ENCODE data around the gene DNMT3L. TPM values are rescaled to one million over a fixed set of nuclear protein-coding genes. Genes with fewer than 3 reads are reported as not detected.

Gene DNMT3L
- polyA plus RNA-seq, 12 donors: 0.26 TPM; not detected in 11

- no peak for DNase-seq
These were observed 17.9 kb upstream of the DNMT3L start for GRCh38 chr21:44279354-44280260.

- DNase-seq: no peak
These were observed 13.3 kb upstream of the DNMT3L start for GRCh38 chr21:44275041-44275440.

GRCh38 chr21:44273046-44273445 lies 11.3 kb upstream of the DNMT3L start:
- no peak for DNase-seq

- DNase-seq: no peak
These were observed 10.7 kb upstream of the DNMT3L start for GRCh38 chr21:44272284-44272858.

GRCh38 chr21:44271558-44272283 lies 10.0 kb upstream of the DNMT3L start:
- no peak for DNase-seq

- DNase-seq: no peak
These were observed 7.4 kb upstream of the DNMT3L start for GRCh38 chr21:44269090-44269489.

GRCh38 chr21:44267655-44268142 lies 6.0 kb upstream of the DNMT3L start:
- DNase-seq: no peak

GRCh38 chr21:44265734-44266270 lies 4.1 kb upstream of the DNMT3L start:
- no peak for DNase-seq

GRCh38 chr21:44263768-44264167 lies 2.1 kb upstream of the DNMT3L start:
- no peak for DNase-seq

GRCh38 chr21:44263221-44263760 lies 1.6 kb upstream of the DNMT3L start:
- DNase-seq: no peak

- no peak for DNase-seq
These were observed 800 bp upstream of the DNMT3L start for GRCh38 chr21:44262338-44263056.

GRCh38 chr21:44260791-44261631 lies 686 bp downstream of the DNMT3L start:
- no peak for DNase-seq

- DNase-seq: no peak
These were observed 1.6 kb downstream of the DNMT3L start for GRCh38 chr21:44260066-44260465.

- no peak for DNase-seq
These were observed 2.5 kb downstream of the DNMT3L start for GRCh38 chr21:44259082-44259705.

GRCh38 chr21:44258056-44258725 lies 3.5 kb downstream of the DNMT3L start:
- no peak for DNase-seq

GRCh38 chr21:44255511-44255981 lies 6.2 kb downstream of the DNMT3L start:
- DNase-seq: no peak

- DNase-seq: no peak
These were observed 7.6 kb downstream of the DNMT3L start for GRCh38 chr21:44253832-44254710.

Measured in muscle of arm (tissue), 12 donors.